Parathyroid adenoma (tissue), 2 donors: ENCODE data around the gene LYPD4.

ENCODE experiments used
- H2AFZ ChIP-seq: fragments of 300-600 bp; sonication (generic); one replicate; pipeline ENCODE4 v1.7.0; 2017; ENCODE audit warnings: antibody characterized with exemption, mild to moderate bottlenecking
- H3K27ac ChIP-seq: fragments of 300-600 bp; sonication (generic); one replicate; pipeline ENCODE4 v1.7.0; 2017
- H3K27me3 ChIP-seq: fragments of 300-600 bp; sonication (generic); one replicate; pipeline ENCODE4 v1.7.0; 2017; ENCODE audit warnings: low read length; ENCODE audit not compliant: control insufficient read depth, insufficient read depth
- H3K36me3 ChIP-seq: fragments of 300-600 bp; sonication (generic); one replicate; pipeline ENCODE4 v1.7.0; 2017; ENCODE audit warnings: low read length; ENCODE audit not compliant: control insufficient read depth, insufficient read depth
- H3K4me1 ChIP-seq: fragments of 300-600 bp; sonication (generic); one replicate; pipeline ENCODE4 v1.7.0; 2017; ENCODE audit warnings: control low read depth
- H3K4me2 ChIP-seq: fragments of 300-600 bp; sonication (generic); one replicate; pipeline ENCODE4 v1.7.0; 2017; ENCODE audit warnings: low read length
- H3K4me3 ChIP-seq: fragments of 300-600 bp; sonication (generic); one replicate; pipeline ENCODE4 v1.7.0; 2017; ENCODE audit warnings: low read depth, low read length
- H3K79me2 ChIP-seq: fragments of 300-600 bp; sonication (generic); one replicate; pipeline ENCODE4 v1.7.0; 2017; ENCODE audit warnings: control low read depth
- H3K9ac ChIP-seq: fragments of 300-600 bp; sonication (generic); one replicate; pipeline ENCODE4 v1.7.0; 2017; ENCODE audit warnings: mild to moderate bottlenecking
- H3K9me3 ChIP-seq: fragments of 300-600 bp; sonication (generic); one replicate; pipeline ENCODE4 v1.7.0; 2017; ENCODE audit warnings: low read length; ENCODE audit not compliant: control insufficient read depth
- TF ChIP-seq, protein P1 (sequence below): fragments of 300-600 bp; sonication (generic); IDR thresholded peaks from one replicate; pipeline ENCODE4 v1.7.0; 2017; ENCODE audit warnings: antibody characterized with exemption, mild to moderate bottlenecking
- donor health status: primary hyperparathyroidism.

LYPD4 gene

GRCh38 chr19:41872775-41873647 is 28.5 kb upstream of the LYPD4 start:
- H3K27me3 ChIP-seq: no peaks in the 10 kb centered on the region
- no peaks in the 10 kb centered on the region for H3K9me3 ChIP-seq
- H3K4me1 ChIP-seq: peaks cover 5% of the 10 kb centered on the region
- H3K9ac ChIP-seq: no peak overlapping the region
- H2AFZ ChIP-seq: no peak overlapping the region
- H3K4me3 ChIP-seq: no peak overlapping the region
- TF ChIP-seq, protein P1, sequence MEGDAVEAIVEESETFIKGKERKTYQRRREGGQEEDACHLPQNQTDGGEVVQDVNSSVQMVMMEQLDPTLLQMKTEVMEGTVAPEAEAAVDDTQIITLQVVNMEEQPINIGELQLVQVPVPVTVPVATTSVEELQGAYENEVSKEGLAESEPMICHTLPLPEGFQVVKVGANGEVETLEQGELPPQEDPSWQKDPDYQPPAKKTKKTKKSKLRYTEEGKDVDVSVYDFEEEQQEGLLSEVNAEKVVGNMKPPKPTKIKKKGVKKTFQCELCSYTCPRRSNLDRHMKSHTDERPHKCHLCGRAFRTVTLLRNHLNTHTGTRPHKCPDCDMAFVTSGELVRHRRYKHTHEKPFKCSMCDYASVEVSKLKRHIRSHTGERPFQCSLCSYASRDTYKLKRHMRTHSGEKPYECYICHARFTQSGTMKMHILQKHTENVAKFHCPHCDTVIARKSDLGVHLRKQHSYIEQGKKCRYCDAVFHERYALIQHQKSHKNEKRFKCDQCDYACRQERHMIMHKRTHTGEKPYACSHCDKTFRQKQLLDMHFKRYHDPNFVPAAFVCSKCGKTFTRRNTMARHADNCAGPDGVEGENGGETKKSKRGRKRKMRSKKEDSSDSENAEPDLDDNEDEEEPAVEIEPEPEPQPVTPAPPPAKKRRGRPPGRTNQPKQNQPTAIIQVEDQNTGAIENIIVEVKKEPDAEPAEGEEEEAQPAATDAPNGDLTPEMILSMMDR: peak; percentile 86
- no peak overlapping the region for H3K27ac ChIP-seq
- no peaks in the 10 kb centered on the region for H3K79me2 ChIP-seq
- H3K36me3 ChIP-seq: no peaks in the 10 kb centered on the region
- H3K4me2 ChIP-seq: no peak overlapping the region

- no peak overlapping the region for H3K9ac ChIP-seq
- H3K4me2 ChIP-seq: no peak overlapping the region
- H3K27ac ChIP-seq: no peak overlapping the region
- TF ChIP-seq, protein P1: no peak
- H3K36me3 ChIP-seq: no peaks in the 10 kb centered on the region
- no peaks in the 10 kb centered on the region for H3K9me3 ChIP-seq
- no peaks in the 10 kb centered on the region for H3K79me2 ChIP-seq
- peaks cover 9% of the 10 kb centered on the region for H3K4me1 ChIP-seq
- no peak overlapping the region for H2AFZ ChIP-seq
- no peaks in the 10 kb centered on the region for H3K27me3 ChIP-seq
- H3K4me3 ChIP-seq: no peak overlapping the region
These were observed 27.9 kb upstream of the LYPD4 start for GRCh38 chr19:41872384-41872774.

- Histone ChIP-seq H3K36me3 (no peaks in the 10 kb centered on the region), H3K79me2 (peaks cover under 1% of the 10 kb centered on the region), H3K4me1 (peaks cover 9% of the 10 kb centered on the region), H3K27me3 (no peaks in the 10 kb centered on the region), H3K9me3 (no peaks in the 10 kb centered on the region), H3K27ac (no peak overlapping the region), H2AFZ (no peak overlapping the region), H3K4me2 (no peak overlapping the region), H3K4me3 (no peak overlapping the region), H3K9ac (no peak overlapping the region)
- TF ChIP-seq, protein P1: no peak
These were observed 27.3 kb upstream of the LYPD4 start for GRCh38 chr19:41871573-41872383.

DNA sequence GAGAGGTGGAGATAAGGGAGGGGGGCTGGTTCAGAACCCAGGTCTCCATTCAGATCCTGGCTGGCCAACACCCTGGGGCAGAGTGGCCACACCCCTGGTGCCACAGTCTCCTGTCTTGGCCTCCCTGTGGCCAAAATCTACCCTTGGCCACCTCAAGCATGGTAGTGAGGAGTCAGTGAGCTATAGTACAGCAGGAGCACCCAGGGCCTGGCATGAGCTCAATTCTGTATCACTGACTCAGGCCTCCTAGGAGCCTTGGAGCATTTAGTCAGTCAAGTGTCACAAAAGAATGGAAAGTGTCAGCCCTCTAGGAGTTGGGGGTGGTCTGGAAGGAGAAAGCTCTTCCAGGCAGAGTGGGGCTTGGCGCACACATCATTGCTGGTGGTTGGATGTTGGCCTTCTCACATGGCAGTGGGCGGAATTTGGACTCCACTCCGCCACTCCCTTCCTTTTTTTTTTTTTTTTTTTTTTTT is 26.0 kb upstream of the LYPD4 start:
- TF ChIP-seq, protein P1: no peak
- Histone ChIP-seq H3K36me3 (no peaks in the 10 kb centered on the region), H3K27me3 (no peaks in the 10 kb centered on the region), H3K27ac (no peak overlapping the region), H3K4me2 (no peak overlapping the region), H3K9me3 (no peaks in the 10 kb centered on the region), H3K4me3 (no peak overlapping the region), H3K9ac (no peak overlapping the region), H3K4me1 (peaks cover 9% of the 10 kb centered on the region), H2AFZ (no peak overlapping the region), H3K79me2 (peaks cover 11% of the 10 kb centered on the region)
